Measurements from ENCODE around the gene H6PD.

Gene H6PD

DNA sequence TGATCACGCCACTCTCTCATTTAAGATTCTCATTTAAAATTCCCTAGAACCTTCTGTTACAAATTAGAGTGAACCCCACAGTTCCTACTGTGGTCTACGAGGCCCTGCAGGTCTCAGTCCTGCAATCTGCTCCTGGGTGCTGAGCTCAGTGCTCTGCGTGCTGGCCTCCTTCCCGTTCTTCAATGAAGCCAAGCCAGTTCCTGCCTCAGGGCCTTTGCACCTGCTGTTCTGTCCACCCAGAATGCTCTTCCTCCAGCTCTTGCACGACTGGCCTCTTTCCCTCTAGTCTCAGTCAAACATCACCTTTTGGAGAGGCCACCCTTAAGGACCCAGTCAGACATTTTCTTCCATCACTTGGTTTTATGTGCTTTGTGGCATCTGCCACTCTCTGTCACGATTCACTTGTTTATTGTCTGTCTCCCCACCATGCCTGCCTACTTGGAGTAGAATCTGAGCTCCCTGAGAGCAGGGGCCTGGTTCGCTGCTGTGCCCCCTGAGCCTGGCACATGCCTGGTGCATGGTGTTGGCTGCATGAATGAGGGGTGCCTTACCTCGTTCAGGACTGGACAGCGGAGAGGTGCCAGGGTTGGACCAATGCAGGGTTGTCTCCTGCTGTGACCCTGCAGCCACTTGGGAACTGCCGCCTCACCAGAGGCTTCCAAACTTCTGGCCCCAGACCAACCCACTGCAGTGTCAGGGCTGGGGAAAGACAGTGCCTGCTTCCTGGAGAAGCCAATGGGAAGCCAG, 9.7 kb upstream of the H6PD start:
- no peak for TF ChIP-seq EZH2phosphoT487 (conservative IDR thresholded peaks at IDR 0.05; ENCODE audit: low read length)
- TF ChIP-seq, protein P1, sequence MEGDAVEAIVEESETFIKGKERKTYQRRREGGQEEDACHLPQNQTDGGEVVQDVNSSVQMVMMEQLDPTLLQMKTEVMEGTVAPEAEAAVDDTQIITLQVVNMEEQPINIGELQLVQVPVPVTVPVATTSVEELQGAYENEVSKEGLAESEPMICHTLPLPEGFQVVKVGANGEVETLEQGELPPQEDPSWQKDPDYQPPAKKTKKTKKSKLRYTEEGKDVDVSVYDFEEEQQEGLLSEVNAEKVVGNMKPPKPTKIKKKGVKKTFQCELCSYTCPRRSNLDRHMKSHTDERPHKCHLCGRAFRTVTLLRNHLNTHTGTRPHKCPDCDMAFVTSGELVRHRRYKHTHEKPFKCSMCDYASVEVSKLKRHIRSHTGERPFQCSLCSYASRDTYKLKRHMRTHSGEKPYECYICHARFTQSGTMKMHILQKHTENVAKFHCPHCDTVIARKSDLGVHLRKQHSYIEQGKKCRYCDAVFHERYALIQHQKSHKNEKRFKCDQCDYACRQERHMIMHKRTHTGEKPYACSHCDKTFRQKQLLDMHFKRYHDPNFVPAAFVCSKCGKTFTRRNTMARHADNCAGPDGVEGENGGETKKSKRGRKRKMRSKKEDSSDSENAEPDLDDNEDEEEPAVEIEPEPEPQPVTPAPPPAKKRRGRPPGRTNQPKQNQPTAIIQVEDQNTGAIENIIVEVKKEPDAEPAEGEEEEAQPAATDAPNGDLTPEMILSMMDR (IDR thresholded peaks at IDR 0.05; ENCODE audit: insufficient read depth, low read length, poor library complexity, severe bottlenecking) = no peak
- no peak overlapping the region for H3K27ac ChIP-seq (ENCODE audit: low read depth, low read length)

DNA sequence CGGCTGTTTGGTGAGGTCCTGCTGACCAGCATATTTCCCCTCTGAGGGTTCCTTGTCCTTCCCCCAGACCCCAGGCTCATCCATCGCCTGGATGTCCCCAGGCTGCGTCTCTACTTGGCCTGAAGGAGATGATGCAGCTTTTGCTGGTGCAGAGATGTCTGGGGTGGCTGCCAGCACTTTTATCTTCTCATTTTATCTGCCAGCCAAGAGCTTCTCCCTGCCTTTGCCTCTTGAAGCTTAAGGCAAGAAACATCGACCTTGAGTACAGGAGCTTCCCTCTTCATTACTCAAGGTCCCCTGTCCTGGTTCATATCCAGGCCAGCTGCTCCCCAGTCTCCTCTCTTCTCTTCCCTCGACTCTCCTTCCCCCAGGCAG, 9.2 kb upstream of the H6PD start:
- TF ChIP-seq EZH2phosphoT487 (conservative IDR thresholded peaks at IDR 0.05; ENCODE audit: low read length) = no peak
- TF ChIP-seq, protein P1 (IDR thresholded peaks at IDR 0.05; ENCODE audit: insufficient read depth, low read length, poor library complexity, severe bottlenecking) = no peak
- Histone ChIP-seq H2AFZ (ENCODE audit: low read depth, low read length, severe bottlenecking) (no peak overlapping the region), H3K27ac (ENCODE audit: low read depth, low read length) (no peak overlapping the region), H3K9me2 (replicated peaks; ENCODE audit: insufficient read depth, low read length) (no peaks in the 10 kb centered on the region), H3K9me3 (ENCODE audit: insufficient read depth, low read length) (no peaks in the 10 kb centered on the region), H3K79me2 (ENCODE audit: insufficient read depth, low read length) (no peaks in the 10 kb centered on the region), H3K36me3 (ENCODE audit: low read length) (no peaks in the 10 kb centered on the region), H3F3A (ENCODE audit: insufficient read depth) (no peaks in the 10 kb centered on the region), H3K4me2 (ENCODE audit: low read depth, low read length, poor library complexity, severe bottlenecking) (no peak overlapping the region), H3K27me3 (ENCODE audit: low read length) (no peaks in the 10 kb centered on the region), H3K4me3 (ENCODE audit: insufficient read depth, low read length, poor library complexity, severe bottlenecking) (no peak overlapping the region), H4K20me1 (ENCODE audit: low read depth, low read length) (no peaks in the 10 kb centered on the region), H3K9ac (ENCODE audit: low read length) (no peak overlapping the region)

More for the DNA sequence above, 9.7 kb upstream of the H6PD start:
- Histone ChIP-seq H3K4me3 (ENCODE audit: insufficient read depth, low read length, poor library complexity, severe bottlenecking) (no peak overlapping the region), H4K20me1 (ENCODE audit: low read depth, low read length) (no peaks in the 10 kb centered on the region), H3K36me3 (ENCODE audit: low read length) (no peaks in the 10 kb centered on the region), H2AFZ (ENCODE audit: low read depth, low read length, severe bottlenecking) (no peak overlapping the region), H3K9me3 (ENCODE audit: insufficient read depth, low read length) (no peaks in the 10 kb centered on the region), H3K9me2 (replicated peaks; ENCODE audit: insufficient read depth, low read length) (no peaks in the 10 kb centered on the region), H3K4me2 (ENCODE audit: low read depth, low read length, poor library complexity, severe bottlenecking) (no peak overlapping the region), H3F3A (ENCODE audit: insufficient read depth) (no peaks in the 10 kb centered on the region), H3K9ac (ENCODE audit: low read length) (no peak overlapping the region), H3K27me3 (ENCODE audit: low read length) (no peaks in the 10 kb centered on the region), H3K79me2 (ENCODE audit: insufficient read depth, low read length) (no peaks in the 10 kb centered on the region)

DNA sequence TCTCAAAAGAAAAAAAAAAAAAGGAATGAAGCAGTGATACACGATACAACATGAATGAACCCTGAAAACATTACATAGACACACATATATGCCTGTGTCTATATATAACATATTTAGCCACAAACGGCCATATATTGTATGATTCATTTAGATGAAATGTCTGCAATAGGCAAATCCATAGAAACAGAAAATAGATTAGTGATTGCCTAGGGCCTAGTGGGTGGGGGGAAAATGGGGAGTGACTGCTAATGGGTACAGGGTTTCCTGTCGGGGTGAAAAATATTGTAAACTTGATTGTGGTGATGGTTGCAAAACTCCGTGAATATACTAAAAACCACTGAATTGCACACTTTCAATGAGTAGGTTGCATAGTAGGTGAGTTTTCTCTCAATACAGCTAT, 6.0 kb upstream of the H6PD start:
- H3K36me3 ChIP-seq (ENCODE audit: low read length) = no peaks in the 10 kb centered on the region
- no peaks in the 10 kb centered on the region for H3F3A ChIP-seq (ENCODE audit: insufficient read depth)
- TF ChIP-seq, protein P1 (IDR thresholded peaks at IDR 0.05; ENCODE audit: insufficient read depth, low read length, poor library complexity, severe bottlenecking) = no peak
- no peak for TF ChIP-seq EZH2phosphoT487 (conservative IDR thresholded peaks at IDR 0.05; ENCODE audit: low read length)
- H4K20me1 ChIP-seq (ENCODE audit: low read depth, low read length) = no peaks in the 10 kb centered on the region
- H3K27ac ChIP-seq (ENCODE audit: low read depth, low read length) = no peak overlapping the region
- H3K27me3 ChIP-seq (ENCODE audit: low read length) = no peaks in the 10 kb centered on the region
- H3K9me2 ChIP-seq (replicated peaks; ENCODE audit: insufficient read depth, low read length) = no peaks in the 10 kb centered on the region
- no peak overlapping the region for H3K4me3 ChIP-seq (ENCODE audit: insufficient read depth, low read length, poor library complexity, severe bottlenecking)
- no peak overlapping the region for H3K9ac ChIP-seq (ENCODE audit: low read length)
- H3K79me2 ChIP-seq (ENCODE audit: insufficient read depth, low read length) = no peaks in the 10 kb centered on the region
- no peaks in the 10 kb centered on the region for H3K9me3 ChIP-seq (ENCODE audit: insufficient read depth, low read length)
- H2AFZ ChIP-seq (ENCODE audit: low read depth, low read length, severe bottlenecking) = no peak overlapping the region
- H3K4me2 ChIP-seq (ENCODE audit: low read depth, low read length, poor library complexity, severe bottlenecking) = no peak overlapping the region
